SK-N-SH (cell line): ENCODE measurements around the gene POU6F2.

Source experiments
- CHD2 ChIP-seq: fragments of 150-350 bp; IDR thresholded peaks from 2 replicates; pipeline ENCODE4 v1.6.1; 2018; ENCODE audit warnings: low read length; ENCODE audit not compliant: partially characterized antibody
- CTCF ChIP-seq: fragments of 200-600 bp; sonication (generic); IDR thresholded peaks from 2 replicates; pipeline ENCODE4 v1.6.1; 2017; ENCODE audit warnings: antibody characterized with exemption, mild to moderate bottlenecking, moderate library complexity
- GABPA ChIP-seq: IDR thresholded peaks from 2 replicates; pipeline ENCODE4 v1.4.0; 2012; ENCODE audit warnings: low read depth, mild to moderate bottlenecking
- MAX ChIP-seq: IDR thresholded peaks from 2 replicates; pipeline ENCODE4 v1.4.0; 2012; ENCODE audit warnings: low read depth
- PBX3 ChIP-seq: IDR thresholded peaks from 2 replicates; pipeline ENCODE4; 2012
- POLR2AphosphoS5 ChIP-seq: IDR thresholded peaks from 2 replicates; pipeline ENCODE4 v1.6.1; 2012; ENCODE audit warnings: low read depth, low read length
- SIN3A ChIP-seq: IDR thresholded peaks from 2 replicates; pipeline ENCODE4 v1.6.1; 2012; ENCODE audit warnings: low read depth, mild to moderate bottlenecking, low read length, moderate library complexity, borderline replicate concordance
- USF1 ChIP-seq: IDR thresholded peaks from 2 replicates; pipeline ENCODE4 v1.4.0; 2012; ENCODE audit warnings: low read depth, borderline replicate concordance
- USF2 ChIP-seq: fragments of 150-350 bp; IDR thresholded peaks from 2 replicates; pipeline ENCODE4 v1.6.1; 2017; ENCODE audit warnings: antibody characterized with exemption, low read length, low read depth, borderline replicate concordance
- YY1 ChIP-seq: IDR thresholded peaks from 2 replicates; pipeline ENCODE4 v1.4.0; 2012; ENCODE audit warnings: low read depth, mild to moderate bottlenecking

GRCh38 chr7:39219869-39220268 lies 242.2 kb downstream of the POU6F2 start:
- TF ChIP-seq YY1 (no peak), CTCF (no peak), USF1 (no peak), USF2 (no peak), CHD2 (no peak), SIN3A (no peak), PBX3 (no peak), POLR2AphosphoS5 (no peak), MAX (no peak), GABPA (no peak)
